Measurements from ENCODE around the gene FAM76A.

- TF ChIP-seq POLR2A (IDR thresholded peaks at IDR 0.05) (no peak), CTCF (IDR thresholded peaks at IDR 0.05) (no peak), EP300 (IDR thresholded peaks at IDR 0.05) (no peak), POLR2AphosphoS5 (IDR thresholded peaks at IDR 0.05) (no peak)
Measured at GRCh38 chr1:27755865-27756264, 30.1 kb downstream of the FAM76A start.

Measured in gastroesophageal sphincter (tissue), 3 donors.